GM20000 (cell line): ENCODE data around the gene WASHC2A.
"Not testable (repeated sequence)": the region's sequence is repeated elsewhere in the genome, so short reads cannot be mapped to it uniquely, and the experiment has no call there.

Experiments
- DNase-seq: peaks from one replicate; pipeline ENCODE4 v3.0.0; 2012; ENCODE audit warnings: low spot score

WASHC2A gene

GRCh38 chr10:50174788-50175525, 107.2 kb downstream of the WASHC2A start:
- DNase-seq: not testable (repeated sequence)
